D721Med (cell line): ENCODE measurements around the gene PALM3.

Experiments used
- DNase-seq: peaks from one replicate; pipeline ENCODE4 v3.0.0; 2011; ENCODE audit warnings: low spot score; ENCODE audit not compliant: insufficient read length
- FAIRE-seq: peaks from 2 replicates; lab custom pipeline; 2011; peaks lifted over from hg19 to GRCh38; lab: Jason Lieb, UNC
- CTCF ChIP-seq: IDR thresholded peaks from 2 replicates; pipeline ENCODE4 v1.5.1; 2012; ENCODE audit warnings: mild to moderate bottlenecking, control low read depth; ENCODE audit not compliant: insufficient read depth; ENCODE audit errors: missing control alignments

Gene PALM3

GRCh38 chr19:14061751-14062557 is at the start of gene PALM3:
PALM3 (minus strand) TSS chr19:14062076; CDS start chr19:14061980, 96 bp downstream.
- DNase-seq = no peak
- no peak for FAIRE-seq

GRCh38 chr19:14111486-14111885 is 49.6 kb upstream of the PALM3 start:
- TF ChIP-seq CTCF = no peak
- DNase-seq (no peak), FAIRE-seq (no peak)

More at GRCh38 chr19:14061751-14062557, at the start of gene PALM3:
- no peak for TF ChIP-seq CTCF

GRCh38 chr19:14110650-14111049 is 48.8 kb upstream of the PALM3 start:
- TF ChIP-seq CTCF = no peak
- DNase-seq (no peak), FAIRE-seq (no peak)

DNA sequence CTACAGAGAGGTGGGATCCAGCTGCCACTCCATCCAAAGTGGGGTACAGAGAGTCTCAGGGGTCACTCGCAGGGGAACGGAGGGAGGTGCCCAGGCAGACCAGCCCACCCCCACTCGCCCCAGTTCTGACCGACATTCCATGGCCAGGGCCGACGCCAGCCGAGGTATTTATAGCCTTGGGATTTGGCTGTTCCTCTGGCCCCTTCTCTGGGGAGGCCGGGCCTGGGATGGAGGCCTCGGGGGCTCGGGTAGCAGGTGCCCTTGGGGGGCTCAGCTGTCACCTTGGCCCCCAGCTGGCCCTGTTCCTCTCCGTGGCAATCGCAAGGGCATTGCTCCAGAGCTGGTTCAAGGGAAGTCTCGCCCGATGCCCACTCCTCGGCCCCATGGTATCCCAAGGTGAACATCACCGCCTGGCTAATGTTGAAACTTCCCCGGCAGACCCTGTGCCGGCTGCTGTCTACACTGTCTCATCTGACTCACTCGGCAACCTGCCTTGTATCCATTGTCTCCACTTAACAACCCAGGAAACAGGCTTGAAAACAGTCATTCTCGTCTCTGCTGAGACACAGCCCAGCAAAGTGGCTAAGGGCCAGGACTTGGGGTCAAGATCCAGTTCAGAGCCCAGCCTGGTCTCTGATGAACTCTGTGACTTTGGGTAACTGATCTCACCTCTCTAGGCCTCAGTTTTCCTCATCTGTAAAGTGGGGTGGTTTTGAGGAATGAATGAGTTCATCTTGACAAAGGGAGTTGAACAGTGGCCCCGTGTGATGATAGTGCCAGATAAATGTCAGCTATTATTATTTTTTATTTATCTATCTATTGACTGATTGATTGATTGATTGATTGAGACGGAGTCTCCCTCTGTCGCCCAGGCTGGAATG is 45.9 kb upstream of the PALM3 start:
- no peak for DNase-seq
- TF ChIP-seq CTCF = no peak

GRCh38 chr19:14106840-14107239 is 45.0 kb upstream of the PALM3 start:
- no peak for TF ChIP-seq CTCF
- DNase-seq (no peak), FAIRE-seq (no peak)

More for the DNA sequence above, 45.9 kb upstream of the PALM3 start:
- FAIRE-seq = no peak

GRCh38 chr19:14105680-14106079 is 43.8 kb upstream of the PALM3 start:
- no peak for DNase-seq
- FAIRE-seq = no peak
- TF ChIP-seq CTCF = no peak
